Measurements from ENCODE around the gene FGF2. TPM values are rescaled to one million over a fixed set of nuclear protein-coding genes. Genes with fewer than 3 reads are reported as not detected.

Gene FGF2
- polyA plus RNA-seq, 1 experiment = 25.1 TPM

DNA sequence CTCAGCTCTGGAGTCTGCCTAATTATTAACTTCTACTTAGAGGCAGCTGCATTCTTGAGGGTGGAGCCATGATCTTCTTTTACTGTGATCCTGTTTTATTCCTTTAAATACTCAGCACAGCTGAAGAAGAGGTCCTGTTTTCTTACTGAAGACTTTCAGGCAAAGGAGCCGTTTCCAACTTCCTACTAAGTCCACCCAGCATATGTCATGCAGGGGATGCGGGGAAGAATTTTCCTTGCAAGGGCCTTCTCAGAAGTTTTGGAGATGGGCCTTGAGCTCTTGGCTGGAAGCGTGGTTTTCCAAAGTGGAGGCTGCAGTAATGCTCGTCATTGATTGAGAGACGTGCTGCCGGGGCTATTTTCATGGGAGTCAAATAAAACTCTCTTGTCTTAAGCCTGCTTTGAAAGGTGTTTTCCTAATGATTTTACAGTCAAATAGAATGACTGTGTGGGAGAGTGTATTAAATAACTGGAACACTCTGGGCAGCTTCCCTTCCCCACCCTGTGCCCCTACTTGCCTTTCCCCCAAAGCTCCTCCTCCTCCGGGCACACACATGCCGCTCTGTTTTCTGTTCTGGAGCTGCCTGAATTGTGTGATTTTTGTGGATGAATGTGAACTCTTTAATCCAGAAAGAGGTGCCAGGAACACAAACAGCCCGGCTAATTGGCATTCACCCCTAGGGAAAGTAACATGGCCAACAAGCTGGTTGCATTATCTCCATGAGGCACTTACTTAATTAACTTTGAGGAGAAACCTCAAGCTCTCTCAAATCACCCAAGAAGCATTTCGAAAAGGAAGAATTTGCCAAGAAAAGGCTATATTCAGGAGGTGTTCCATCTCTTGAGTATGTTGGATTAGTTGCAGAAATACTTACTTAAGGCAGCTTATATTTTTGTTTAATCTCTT lies 28.1 kb downstream of the FGF2 start:
- no peaks in the 10 kb centered on the region for H3K9me3 ChIP-seq (ENCODE audit: control insufficient read depth, insufficient read depth, low read length)
- ChIA-PET POLR2A (interaction anchor here (0.6 kb wide), 1 partner anchor 77 kb away, joined by 3 read pairs; no protein-coding TSS in a partner anchor), CTCF (interaction anchor here (0.6 to 2.3 kb wide), 5 partner anchors 9 to 97 kb away, joined by 3 to 10 read pairs (median 4); no protein-coding TSS in a partner anchor)
- no peak for DNase-seq (ENCODE audit: low read depth, low spot score)
- no peak overlapping the region for H3K27ac ChIP-seq (ENCODE audit: low read depth, low read length)
- H3K4me3 ChIP-seq (ENCODE audit: low read depth, low read length) = peak overlapping the region; percentile 11; the same call in 1 of the 2 replicates
- no peak for TF ChIP-seq CTCF (IDR thresholded peaks at IDR 0.05; ENCODE audit: low read depth, low read length)
- no peaks in the 10 kb centered on the region for H3K27me3 ChIP-seq (ENCODE audit: control insufficient read depth, insufficient read depth, low read length)

- Histone ChIP-seq H3K4me3 (ENCODE audit: low read depth, low read length) (no peak overlapping the region), H3K27me3 (ENCODE audit: control insufficient read depth, insufficient read depth, low read length) (no peaks in the 10 kb centered on the region), H3K9me3 (ENCODE audit: control insufficient read depth, insufficient read depth, low read length) (no peaks in the 10 kb centered on the region), H3K27ac (ENCODE audit: low read depth, low read length) (no peak overlapping the region)
- TF ChIP-seq CTCF (IDR thresholded peaks at IDR 0.05; ENCODE audit: low read depth, low read length) = no peak
- ChIA-PET POLR2A (no interaction called here), CTCF (interaction anchor here (0.7 to 2.3 kb wide), 6 partner anchors 18 to 138 kb away, joined by 3 to 10 read pairs (median 4); no protein-coding TSS in a partner anchor)
- DNase-seq (ENCODE audit: low read depth, low spot score) = no peak
These were observed 28.8 kb downstream of the FGF2 start for GRCh38 chr4:122855353-122855890.

DNA sequence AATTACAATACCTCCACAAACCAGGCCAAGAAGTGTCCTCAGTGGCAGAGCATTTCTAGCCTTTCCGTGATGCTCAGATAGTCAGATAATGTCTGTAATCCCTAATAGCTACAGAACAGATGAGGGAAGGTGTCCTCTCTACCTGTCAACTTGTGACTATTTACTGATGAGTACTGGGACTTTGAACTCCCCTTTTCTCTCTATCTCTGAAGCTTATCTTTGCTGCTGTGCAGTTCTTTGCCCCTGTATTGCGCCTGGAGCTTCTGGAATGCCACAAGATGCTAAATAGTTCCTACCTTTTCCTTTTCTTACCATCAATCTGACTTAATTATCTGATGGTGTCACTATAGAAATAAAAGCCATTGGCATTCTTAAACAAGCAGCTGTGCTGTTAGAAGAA lies 30.5 kb downstream of the FGF2 start:
- Histone ChIP-seq H3K27me3 (ENCODE audit: control insufficient read depth, insufficient read depth, low read length) (no peaks in the 10 kb centered on the region), H3K9me3 (ENCODE audit: control insufficient read depth, insufficient read depth, low read length) (no peaks in the 10 kb centered on the region), H3K4me3 (ENCODE audit: low read depth, low read length) (no peak overlapping the region), H3K27ac (ENCODE audit: low read depth, low read length) (no peak overlapping the region)
- TF ChIP-seq CTCF (IDR thresholded peaks at IDR 0.05; ENCODE audit: low read depth, low read length) = no peak
- no peak for DNase-seq (ENCODE audit: low read depth, low spot score)
- ChIA-PET POLR2A (interaction anchor here (0.7 kb wide), 1 partner anchor 87 kb away, joined by 3 read pairs; no protein-coding TSS in a partner anchor), CTCF (interaction anchor here (1.3 kb wide), 1 partner anchor 57 kb away, joined by 4 read pairs; no protein-coding TSS in a partner anchor)

DNA sequence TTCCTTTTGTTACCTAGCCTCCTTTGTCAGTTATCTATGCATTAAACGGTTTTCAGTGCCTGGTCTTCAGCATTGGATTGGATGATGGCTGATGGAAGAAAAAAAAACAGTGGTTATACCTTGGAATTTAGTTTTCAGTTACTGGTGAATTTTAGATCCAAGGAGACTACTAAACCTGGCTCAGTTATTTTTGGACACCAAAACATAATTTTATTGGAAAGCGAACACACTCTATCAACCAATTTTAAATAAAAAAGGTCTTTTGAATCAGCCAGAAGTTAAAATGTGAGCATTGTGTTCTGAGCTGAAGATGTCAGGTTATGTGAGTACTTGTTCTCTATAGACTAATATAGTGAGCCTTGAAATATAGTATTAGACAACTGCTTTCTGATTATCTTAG lies 32.1 kb downstream of the FGF2 start:
- no peak for TF ChIP-seq CTCF (IDR thresholded peaks at IDR 0.05; ENCODE audit: low read depth, low read length)
- no peak for DNase-seq (ENCODE audit: low read depth, low spot score)
- CTCF ChIA-PET = no interaction called here
- POLR2A ChIA-PET = interaction anchor here (0.7 kb wide), 1 partner anchor 813 kb away, joined by 3 read pairs; no protein-coding TSS in a partner anchor
- H3K9me3 ChIP-seq (ENCODE audit: control insufficient read depth, insufficient read depth, low read length) = no peaks in the 10 kb centered on the region
- H3K27ac ChIP-seq (ENCODE audit: low read depth, low read length) = no peak overlapping the region
- H3K27me3 ChIP-seq (ENCODE audit: control insufficient read depth, insufficient read depth, low read length) = no peaks in the 10 kb centered on the region
- no peak overlapping the region for H3K4me3 ChIP-seq (ENCODE audit: low read depth, low read length)
